GM21529 (cell line): ENCODE results near the gene LHX2.

ENCODE experiments used
- ATAC-seq: cut with Tn5 transposase; IDR thresholded peaks from one replicate; pipeline ENCODE4 v1.9.1; 2021; ENCODE audit not compliant: unreplicated experiment

Gene LHX2

DNA sequence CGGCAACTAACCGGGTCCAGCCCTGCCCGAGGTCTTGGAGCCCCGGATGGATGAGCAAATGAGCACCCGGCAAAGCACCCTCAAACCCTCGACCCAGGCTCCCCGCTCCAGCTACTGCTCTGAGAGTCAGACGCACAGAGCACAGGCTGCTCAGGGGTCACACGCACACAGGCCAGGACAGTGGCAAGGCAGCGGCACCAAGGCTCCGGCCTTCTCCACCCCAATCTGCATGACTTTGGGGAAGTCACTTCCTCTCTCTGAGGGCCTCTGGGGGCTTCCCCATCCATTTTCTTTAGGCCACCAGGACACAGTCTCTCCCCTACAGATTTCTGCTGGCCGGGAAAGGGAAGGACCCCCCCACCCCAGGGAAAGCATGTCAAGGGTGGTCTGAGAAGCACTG is 18.0 kb downstream of the LHX2 start:
- no peak for ATAC-seq

DNA sequence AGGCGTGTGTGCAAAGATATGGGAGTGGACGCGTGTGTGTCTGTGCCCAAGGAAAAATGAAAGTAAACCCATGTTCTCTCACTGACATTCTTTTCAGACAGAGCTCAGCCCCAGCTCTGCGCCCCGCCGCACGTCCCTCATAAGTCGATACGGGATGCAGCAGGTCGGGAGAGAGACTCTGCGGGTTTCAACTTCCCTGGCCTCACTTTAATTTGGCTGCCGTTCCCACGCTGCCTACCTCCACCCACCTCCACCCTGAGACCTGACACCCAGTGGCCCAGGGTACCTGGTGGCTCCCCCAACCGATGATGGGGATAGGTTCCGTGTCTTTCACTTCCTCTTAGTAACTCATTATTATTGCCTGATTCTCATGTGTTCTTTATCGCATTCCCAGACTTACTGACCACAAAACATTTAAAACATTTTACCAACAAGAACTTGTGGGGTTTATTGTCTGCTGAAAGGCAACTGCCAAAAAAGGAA is 19.4 kb downstream of the LHX2 start:
- ATAC-seq, result no peak

DNA sequence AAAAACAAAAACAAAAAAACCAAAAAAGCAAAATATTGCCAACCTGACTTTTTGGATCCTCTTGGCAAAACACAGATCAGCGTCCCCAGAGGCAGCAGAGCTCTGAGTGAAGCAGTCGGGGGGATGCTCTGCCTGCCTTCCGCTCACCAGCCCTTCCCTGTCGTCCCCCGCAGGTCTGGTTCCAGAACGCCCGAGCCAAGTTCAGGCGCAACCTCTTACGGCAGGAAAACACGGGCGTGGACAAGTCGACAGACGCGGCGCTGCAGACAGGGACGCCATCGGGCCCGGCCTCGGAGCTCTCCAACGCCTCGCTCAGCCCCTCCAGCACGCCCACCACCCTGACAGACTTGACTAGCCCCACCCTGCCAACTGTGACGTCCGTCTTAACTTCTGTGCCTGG is 20.7 kb downstream of the LHX2 start:
- no peak for ATAC-seq

DNA sequence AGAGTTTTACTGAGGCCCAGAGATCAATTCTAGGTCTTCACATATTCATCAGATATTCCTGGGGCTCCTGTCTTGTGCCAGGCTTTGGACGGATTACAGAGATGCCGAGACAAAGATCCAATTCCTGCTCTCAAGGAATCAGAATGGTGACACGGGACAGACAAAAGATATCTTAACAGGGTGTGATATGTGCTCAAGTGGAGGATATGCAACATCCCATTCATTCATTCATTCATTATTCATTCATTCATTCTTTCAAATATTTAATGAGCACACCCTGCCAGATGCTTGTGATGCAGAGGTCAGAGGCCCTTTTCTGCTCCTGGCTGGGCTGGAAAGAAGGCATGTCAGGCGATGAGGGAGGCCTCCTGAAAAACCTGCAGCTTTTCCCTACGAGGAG is 21.8 kb downstream of the LHX2 start:
- no peak for ATAC-seq

DNA sequence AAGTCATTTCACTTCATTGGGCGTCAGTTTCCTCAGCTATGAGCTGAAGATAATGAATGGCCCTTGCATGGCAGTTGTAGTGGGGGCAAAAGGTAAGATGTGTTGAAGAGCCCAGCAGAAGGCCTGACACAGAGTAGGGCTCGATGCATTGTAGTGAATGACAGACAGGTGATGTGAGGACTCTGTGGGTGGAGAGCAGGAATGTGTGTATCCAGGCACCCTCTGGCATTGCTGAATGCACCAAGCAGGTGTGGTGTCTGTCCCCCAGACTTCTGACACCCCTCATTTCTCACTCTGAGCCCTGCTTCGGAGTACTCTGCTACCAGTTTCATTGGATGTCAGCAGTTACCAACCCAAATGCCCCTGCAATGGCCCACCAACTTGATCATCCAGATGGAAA is 22.4 kb downstream of the LHX2 start:
- no peak for ATAC-seq

DNA sequence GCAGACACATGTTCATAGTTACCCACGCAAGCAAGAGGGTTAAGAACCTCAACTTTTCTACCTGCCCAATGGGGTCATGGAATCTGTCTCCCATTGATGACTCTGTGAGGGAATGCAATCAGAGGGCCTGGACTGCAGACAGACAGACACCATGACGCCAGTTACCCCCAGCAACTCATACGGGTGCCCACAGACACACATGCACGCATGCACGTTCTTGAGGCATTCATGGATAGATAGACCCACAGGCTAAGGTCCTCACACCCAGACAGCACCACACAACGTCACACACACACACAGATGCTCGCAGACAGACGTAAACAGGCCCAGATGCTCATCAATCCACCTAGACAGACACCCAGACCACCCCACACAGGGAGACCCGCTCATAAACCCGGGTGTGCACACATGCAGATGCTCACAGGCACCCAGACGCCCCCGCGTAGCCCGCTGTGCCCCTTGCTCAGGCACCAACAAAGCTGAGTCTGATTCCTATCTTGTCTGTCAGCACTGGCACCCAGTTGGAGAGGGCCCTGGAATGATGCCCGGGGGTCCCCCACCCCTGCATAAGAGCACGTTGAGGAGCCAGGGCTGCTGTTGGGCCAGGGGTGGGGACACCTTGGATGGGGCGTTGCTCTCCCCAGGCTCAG is 23.6 kb downstream of the LHX2 start:
- ATAC-seq, result no peak

DNA sequence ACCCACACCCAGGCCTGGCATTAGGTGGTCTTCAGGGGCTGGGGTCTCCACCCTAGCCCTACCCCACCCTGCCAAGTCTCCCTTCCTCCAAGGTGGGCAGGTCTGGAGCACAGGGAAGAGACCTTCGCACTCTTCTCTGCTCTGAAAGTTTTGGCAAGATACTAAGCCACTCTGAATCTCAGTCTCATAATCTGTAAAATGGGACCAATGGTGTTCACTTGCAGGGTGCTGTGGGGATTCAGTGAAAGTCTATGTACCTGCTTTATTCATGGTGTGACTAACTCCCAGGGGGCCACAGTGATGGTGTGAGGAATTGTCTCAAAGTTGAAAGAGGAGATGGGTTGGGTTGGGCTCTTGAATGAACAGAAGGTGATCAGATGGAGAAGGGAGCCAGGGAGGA is 25.0 kb downstream of the LHX2 start:
- no peak for ATAC-seq

DNA sequence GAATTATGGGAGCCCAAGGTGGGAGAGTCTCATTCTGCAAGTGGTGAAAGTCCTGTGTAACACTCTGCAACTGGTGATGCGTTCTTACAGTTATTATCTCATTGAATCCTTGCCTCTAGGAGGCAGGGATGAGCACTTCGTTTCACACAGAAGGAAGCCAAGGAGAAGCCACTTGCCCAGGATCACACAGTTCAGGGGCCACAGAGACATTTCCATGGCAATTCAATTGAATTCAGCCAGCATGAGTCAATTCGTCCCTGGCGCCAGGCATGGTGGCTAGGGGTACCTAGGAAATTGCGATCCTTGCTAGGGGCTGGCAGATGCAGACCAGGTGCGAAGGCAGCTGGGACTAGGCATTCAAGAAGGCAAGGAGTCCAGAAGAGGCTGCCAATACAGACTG is 26.2 kb downstream of the LHX2 start:
- no peak for ATAC-seq

DNA sequence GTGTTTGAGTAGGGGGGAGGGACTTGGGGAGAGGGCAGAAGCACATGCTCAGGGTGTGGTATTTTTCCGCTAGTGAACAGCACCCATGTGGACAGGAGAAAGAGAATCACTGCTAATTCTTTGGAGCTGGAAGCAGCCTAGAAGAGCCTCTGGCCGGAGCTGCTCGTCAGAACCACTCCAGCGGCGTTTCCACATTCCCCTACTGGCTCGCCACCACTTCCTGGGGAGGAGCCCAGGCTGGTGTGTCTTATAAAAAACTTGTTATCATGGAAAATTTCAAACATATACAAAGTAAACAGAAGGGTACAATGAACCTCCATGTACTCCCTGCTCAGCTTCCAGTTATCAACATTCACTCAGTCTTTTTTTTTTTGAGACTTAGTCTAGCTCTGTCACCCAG is 26.7 kb downstream of the LHX2 start:
- ATAC-seq, result no peak

DNA sequence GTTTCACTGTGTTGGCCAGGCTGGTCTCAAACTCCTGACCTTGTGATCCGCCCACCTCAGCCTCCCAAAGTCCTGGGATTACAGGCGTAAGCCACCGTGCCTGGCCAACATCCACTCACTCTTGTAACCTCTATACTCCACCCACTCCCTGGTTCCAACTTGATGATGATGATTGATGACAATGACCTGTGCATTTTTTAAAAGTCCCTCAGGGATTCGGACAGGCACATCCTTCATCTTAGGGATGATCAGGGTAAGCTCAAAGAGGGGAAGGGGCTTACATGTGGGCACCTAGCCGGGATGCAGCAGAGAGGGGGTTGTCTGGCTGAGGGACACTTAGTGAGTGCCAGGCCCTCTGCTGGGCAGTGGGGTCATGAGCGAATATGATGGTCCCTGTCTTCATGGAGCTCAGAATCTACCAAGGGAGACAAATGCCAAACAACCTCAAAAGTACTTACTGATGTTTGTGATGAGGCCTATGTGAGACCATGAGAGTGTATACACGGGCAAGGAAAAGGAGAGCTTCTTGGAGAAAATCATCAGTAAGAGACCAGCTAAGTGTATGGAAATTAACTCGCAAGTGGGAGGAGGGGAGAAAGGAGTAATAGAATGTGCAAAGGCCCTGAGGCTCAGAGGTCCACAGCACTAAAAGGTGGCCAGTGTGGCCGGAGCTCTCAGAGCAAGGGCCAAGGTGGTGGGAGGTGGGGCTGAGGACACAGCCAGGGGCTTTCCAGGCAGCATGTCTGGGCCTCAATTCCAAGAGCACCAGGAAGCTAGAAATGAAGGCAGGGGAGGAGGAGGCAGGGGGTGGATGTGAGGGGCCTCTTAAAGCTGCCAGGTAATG is 27.4 kb downstream of the LHX2 start:
- no peak for ATAC-seq

DNA sequence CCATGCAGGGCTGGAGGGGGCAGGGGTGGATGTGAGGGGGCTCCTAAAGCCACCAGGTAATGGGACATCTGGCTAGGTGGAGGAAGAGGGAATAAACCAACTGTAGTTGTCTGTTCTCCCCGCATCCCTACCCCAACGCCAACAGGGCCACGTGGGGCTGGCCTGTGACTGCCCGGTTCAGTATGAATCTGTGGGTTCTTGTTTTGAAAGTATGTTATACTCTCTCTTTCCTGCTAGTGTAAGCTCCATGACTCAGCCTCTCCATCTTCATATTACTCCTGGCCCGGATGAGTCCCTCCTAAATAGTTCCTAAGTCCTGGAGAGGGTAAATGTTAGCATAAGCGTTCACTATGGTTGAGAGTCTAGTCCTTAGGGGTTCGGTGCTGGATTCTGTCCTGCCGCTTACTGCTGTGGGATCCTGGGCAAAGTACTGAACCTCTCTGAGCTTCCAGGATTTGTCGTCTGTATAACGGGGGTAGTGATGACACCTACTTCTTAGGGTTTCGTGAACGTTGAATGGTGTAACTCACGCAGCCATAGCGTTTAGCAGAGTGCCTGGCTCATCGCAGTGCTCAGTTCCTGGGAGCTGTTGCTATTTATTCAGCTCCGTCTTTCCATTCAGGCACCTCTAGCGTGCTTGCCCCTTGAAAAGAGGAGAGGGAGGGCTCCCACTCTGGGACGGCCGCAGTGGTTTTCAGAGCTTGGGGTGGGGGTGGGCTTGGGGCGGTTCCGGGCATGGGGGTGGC is 28.8 kb downstream of the LHX2 start:
- ATAC-seq, result no peak

DNA sequence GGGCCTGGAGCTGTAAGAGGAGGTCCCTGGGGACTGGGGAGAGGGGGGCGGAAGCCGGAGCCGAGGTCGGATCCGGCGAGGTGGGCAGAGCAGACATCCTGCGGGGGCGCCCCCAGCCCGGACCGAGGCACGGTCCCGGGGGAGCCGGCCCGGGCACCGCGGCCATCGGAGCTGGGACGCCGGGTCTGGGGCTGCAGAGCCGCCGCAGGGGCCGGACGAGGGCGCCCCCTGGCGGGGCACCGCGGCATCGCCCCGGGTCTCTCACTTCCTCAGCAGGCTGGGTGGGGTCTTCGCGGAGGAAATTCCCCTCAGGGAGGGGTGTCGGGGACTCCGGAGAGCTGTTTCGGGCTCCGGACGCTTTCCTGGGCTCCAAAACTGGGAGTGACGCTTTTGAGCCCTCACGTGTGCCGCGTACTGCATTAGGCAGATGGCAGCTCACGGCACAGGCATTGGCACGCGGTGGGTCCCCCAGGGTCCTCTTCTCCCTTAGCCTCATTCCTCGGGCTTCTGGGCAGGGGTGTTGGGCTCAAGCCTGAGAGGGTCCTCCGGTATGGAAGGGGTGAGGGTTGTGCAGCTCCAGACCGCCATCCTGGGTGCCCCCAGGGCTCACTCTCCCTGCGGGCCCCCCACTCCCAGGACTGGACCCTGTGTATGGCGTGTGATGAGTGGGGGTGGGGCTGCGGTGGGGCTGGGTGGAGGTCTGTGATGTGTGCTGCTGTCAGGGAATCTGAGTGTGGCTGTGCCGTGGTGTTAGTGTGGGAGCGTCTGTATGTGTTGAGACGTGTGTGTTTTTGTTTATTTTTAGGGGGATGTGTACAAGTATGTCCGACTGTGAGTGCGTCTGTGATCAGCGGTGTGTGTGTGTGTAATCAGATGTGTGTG is 29.6 kb downstream of the LHX2 start:
- no peak for ATAC-seq

DNA sequence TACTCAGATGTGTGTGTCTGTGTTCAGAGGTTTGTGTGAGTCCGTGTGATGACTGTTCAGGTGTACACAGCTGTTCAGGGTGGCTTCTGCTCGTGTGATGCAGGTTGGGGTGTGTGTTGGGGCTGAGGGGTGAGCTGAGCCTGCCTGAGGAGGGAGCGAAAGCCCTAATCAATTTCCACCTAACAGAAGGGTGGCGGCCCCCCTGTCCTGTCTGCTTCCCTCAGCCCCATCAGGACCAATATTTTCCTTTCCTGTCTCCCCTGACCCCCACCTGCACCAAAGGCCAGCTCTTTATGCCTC is 30.2 kb downstream of the LHX2 start:
- no peak for ATAC-seq

DNA sequence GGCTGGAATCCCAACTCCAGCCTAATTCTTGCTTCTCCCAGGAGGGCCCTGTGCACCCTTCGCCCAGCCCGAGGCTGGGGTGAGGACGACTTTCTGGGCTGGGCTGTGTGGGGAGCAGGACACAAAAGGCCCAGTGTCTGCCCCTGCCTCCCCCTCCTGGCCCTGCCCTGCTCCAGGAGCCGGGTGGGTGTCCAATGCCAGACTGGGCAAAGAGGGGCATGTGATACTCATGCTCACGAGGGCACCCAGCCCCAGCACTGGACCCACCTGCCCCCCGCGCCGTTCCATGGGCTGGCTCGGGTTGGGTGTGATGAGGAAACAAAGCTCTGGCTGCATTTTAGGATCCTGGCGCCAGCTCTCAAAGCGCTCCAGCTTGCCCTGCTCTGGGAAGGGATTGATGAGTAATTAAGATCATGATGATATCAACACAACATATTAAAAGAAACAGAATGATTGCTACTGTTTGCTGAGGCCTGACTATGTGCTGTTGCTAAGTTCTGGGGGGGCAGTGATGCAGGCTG is 30.7 kb downstream of the LHX2 start:
- ATAC-seq, result no peak

DNA sequence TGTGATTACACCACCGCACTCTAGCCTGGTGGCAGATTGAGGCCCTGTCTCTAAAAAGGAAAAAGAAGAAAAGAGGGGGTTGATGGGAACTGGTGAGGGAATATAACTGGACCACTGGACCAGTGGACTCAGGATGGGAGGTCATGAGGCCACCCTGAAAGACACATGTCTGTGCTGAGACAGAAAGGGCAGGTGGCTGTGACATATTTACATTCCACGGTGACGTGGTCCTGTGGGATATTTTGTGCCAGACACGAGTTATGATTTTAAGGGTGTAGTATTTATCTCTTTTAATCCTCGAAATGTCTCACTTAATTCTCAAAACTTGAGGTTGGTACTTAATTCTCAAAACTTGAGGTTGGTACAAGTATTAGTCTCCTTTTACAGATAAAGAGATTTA is 32.9 kb downstream of the LHX2 start:
- ATAC-seq, result no peak

DNA sequence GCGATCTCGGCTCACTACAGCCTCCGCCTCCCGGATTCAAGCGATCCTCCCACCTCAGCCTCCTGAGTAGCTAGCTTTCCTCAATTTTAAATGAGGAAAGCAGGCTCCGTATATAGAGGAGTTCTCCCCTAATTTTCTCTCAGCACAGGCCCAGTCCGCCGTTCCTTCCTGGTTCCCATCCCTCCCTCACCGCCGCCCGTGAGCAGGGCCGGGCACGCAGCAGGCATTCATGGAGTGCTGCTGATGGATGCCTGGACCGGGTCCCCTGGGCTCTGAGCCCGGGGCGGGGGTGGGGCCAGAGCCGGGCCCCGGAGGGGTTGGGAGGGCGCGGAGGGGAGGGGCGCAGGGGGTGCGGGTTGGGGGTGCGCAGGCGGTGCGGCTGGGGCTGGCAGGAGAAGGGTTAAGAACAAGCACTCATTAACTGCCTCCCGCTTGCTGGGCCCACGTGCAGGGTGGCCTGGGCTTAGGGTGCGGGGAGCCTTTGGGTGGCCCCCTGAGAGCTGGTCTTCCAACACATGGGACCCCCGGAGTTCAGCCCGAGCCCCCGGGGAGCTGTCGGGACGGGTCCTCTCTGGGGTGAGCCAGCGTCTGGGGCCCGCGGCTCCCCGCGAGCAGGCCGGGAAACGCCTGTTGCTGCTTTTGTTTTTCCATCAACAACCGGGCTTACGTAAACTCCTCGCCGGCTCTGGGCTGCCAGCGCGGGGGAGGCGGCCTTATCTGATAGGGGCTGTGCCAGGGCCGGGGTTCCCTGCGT is 33.7 kb downstream of the LHX2 start:
- no peak for ATAC-seq

DNA sequence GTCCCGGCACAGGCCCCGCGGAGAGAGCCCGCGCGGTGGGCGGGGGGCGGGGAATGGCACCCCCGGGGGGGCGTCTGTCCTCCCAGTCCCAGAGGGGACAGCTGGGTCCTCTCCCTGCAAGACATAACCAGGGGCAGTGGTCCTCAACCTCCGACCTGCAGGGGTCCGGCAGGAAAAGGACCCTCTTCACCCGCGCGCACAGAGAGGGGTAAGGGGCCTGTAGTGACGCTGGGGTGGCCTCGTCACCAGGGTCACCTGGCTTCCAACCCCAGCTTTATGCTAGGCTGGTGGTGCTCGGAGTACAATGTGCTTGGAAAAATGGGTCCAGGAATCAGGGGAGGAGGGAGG is 34.2 kb downstream of the LHX2 start:
- ATAC-seq, result no peak

DNA sequence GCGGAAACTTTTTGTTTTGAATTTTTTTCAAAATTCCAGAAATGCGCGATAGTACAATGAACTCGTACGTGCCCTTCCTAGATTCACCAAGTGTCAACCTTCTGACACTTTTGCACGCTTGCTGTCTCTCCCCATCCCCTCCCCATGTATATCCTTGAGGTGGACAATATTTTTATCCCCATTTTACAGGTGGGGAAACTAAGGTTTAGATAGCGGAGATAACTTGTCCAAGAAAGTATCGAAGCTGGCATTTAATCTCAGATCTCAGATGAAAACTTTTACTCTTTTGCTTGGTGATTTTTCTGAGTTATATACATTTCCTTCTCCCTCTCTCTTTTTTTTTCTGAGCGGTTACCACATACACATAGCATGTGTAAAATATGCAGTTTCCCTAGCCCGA is 34.6 kb downstream of the LHX2 start:
- ATAC-seq, result no peak

DNA sequence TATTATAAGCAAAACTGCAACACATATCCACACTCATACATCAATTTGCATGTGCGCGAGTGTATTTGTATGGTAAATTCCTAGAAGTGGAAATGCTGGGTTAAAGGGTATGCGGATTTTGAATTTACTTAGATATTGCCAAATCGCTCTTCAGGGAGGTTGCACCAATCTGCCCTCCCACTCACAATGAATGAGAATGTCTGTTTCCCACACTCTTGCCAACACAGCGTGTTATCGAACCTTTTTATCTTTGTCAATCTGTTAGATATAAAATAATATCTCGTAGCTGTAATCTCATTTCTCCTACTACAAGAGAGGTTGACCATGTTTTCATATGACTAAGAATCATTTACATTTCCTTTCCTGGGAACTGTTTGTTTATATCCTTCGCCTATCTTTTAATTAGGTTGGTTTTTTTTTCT is 35.7 kb downstream of the LHX2 start:
- no peak for ATAC-seq

DNA sequence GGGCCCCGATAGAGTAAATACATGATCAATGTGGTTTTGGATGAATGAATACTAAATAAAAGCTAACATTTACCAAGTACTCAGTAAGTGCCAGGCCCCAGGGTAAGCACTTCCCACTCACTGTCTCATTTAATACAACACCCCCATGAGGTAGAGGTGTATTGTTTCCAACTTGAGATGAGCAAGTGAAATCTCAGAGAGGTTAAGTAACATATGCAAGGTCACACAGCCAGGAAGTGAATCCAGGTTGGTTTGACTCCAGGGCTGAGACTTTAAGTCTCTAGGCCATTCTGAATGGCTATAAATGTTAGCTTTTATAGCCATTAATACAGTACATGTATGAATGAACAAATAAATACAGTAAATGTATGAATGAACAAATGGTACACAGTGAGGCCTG is 39.4 kb downstream of the LHX2 start:
- no peak for ATAC-seq
